Panc1 (cell line): ENCODE measurements around the gene KCNQ1OT1. TPM values are rescaled to one million over a fixed set of nuclear protein-coding genes. Genes with fewer than 3 reads are reported as not detected.

Experiments
- ATAC-seq: fragments of 200-7000 bp; cut with Tn5 transposase; 2 replicates; pipeline ENCODE4 v1.9.1; 2020; ENCODE audit warnings: mild to moderate bottlenecking, moderate library complexity
- BruUV-seq: library from RNA; stranded (reverse); fragments of 400-500 nt; replicated peaks from 2 replicates; lab custom pipeline; 2021; lab: Mats Ljungman, UMichigan
- CTCF ChIA-PET: fragments of 300-600 bp; sonication (Branson Sonifier 250); formaldehyde crosslinking; loops from one replicate; lab custom pipeline; 2022; ENCODE audit warnings: antibody characterized with exemption; lab: Charles Lee
- POLR2A ChIA-PET: fragments of 300-600 bp; sonication (Branson Sonifier 250); formaldehyde crosslinking; loops from one replicate; lab custom pipeline; 2022; ENCODE audit warnings: antibody characterized with exemption; lab: Charles Lee
- DNase-seq: peaks from one replicate; pipeline ENCODE4 v3.0.0-alpha.2; 2010; ENCODE audit warnings: low read depth, low spot score
- H3K27ac ChIP-seq: 2 replicates; pipeline ENCODE4 v1.5.1; 2011; ENCODE audit warnings: mild to moderate bottlenecking, low read length, inconsistent platforms
- H3K27me3 ChIP-seq: fragments of 200-500 bp; sonication (Bioruptor generic); 2 replicates; pipeline ENCODE4 v1.6.0; 2014; ENCODE audit warnings: low read length, inconsistent platforms; ENCODE audit not compliant: control insufficient read depth, insufficient read depth
- H3K36me3 ChIP-seq: fragments of 200-500 bp; sonication (Bioruptor generic); 2 replicates; pipeline ENCODE4 v1.5.1; 2014; ENCODE audit warnings: inconsistent platforms, mild to moderate bottlenecking, low read length, moderate library complexity; ENCODE audit not compliant: control insufficient read depth, insufficient read depth
- H3K4me1 ChIP-seq: 2 replicates; pipeline ENCODE4 v1.5.1; 2011; ENCODE audit warnings: inconsistent platforms, mild to moderate bottlenecking, low read length, moderate library complexity; ENCODE audit not compliant: control insufficient read depth, insufficient read depth
- H3K4me3 ChIP-seq, 2 experiments: 2 replicates each; pipeline ENCODE4 v1.5.1; 2011 to 2012; ENCODE audit warnings: low read depth in 2 of 2, low read length in 2 of 2, mild to moderate bottlenecking in 2 of 2, inconsistent platforms in 1 of 2, moderate library complexity in 1 of 2
- H3K9me3 ChIP-seq: fragments of 200-500 bp; sonication (Bioruptor generic); 2 replicates; pipeline ENCODE4 v1.5.1; 2014; ENCODE audit warnings: low read depth, mild to moderate bottlenecking, inconsistent platforms, low read length, moderate library complexity; ENCODE audit not compliant: control insufficient read depth, insufficient read depth
- POLR2AphosphoS5 ChIP-seq: IDR thresholded peaks from 2 replicates; pipeline ENCODE4 v1.6.1; 2012; ENCODE audit warnings: mild to moderate bottlenecking, low read depth, low read length, moderate library complexity
- SIN3A ChIP-seq: IDR thresholded peaks from 2 replicates; pipeline ENCODE4 v1.6.1; 2012; ENCODE audit warnings: low read depth, mild to moderate bottlenecking, low read length, moderate library complexity, borderline replicate concordance; ENCODE audit not compliant: insufficient read depth
- TCF7L2 ChIP-seq: IDR thresholded peaks from 2 replicates; pipeline ENCODE4 v1.6.1; 2011; ENCODE audit warnings: mild to moderate bottlenecking, low read depth, low read length, inconsistent platforms
- in situ Hi-C: cut with HindIII; loops from 2 replicates; pipeline ENCODE4 v1.10.0; 2016; ENCODE audit warnings: low sequenced_read_pairs, low pct_unique_long_range_greater_than_20kb
- intact Hi-C: fragments of 100-400 bp; cut with micrococcal nuclease; formaldehyde crosslinking; loops from one replicate; pipeline ENCODE4 v1.10.0; 2022; ENCODE audit not compliant: unreplicated experiment
- total RNA-seq: library from RNA; stranded (reverse); gene quantifications from one replicate; pipeline ENCODE4 v1.2.1, GENCODE V29; 2021; ENCODE audit not compliant: unreplicated experiment
- TF ChIP-seq, protein P1 (sequence below), 2 experiments: IDR thresholded peaks; 2 replicates each; pipeline ENCODE4 v1.6.1; 2011 to 2012; ENCODE audit warnings: low read depth in 2 of 2, control low read depth in 1 of 2, low read length in 1 of 2, mild to moderate bottlenecking in 1 of 2, moderate library complexity in 1 of 2; ENCODE audit not compliant: insufficient read depth in 1 of 2
- TF ChIP-seq, protein P2 (sequence below): fragments of 450-650 bp; IDR thresholded peaks from 2 replicates; pipeline ENCODE4 v1.5.1; 2017; ENCODE audit warnings: mild to moderate bottlenecking

Gene KCNQ1OT1
- total RNA-seq, 1 experiment from 2014 or later = 1.3 TPM

DNA sequence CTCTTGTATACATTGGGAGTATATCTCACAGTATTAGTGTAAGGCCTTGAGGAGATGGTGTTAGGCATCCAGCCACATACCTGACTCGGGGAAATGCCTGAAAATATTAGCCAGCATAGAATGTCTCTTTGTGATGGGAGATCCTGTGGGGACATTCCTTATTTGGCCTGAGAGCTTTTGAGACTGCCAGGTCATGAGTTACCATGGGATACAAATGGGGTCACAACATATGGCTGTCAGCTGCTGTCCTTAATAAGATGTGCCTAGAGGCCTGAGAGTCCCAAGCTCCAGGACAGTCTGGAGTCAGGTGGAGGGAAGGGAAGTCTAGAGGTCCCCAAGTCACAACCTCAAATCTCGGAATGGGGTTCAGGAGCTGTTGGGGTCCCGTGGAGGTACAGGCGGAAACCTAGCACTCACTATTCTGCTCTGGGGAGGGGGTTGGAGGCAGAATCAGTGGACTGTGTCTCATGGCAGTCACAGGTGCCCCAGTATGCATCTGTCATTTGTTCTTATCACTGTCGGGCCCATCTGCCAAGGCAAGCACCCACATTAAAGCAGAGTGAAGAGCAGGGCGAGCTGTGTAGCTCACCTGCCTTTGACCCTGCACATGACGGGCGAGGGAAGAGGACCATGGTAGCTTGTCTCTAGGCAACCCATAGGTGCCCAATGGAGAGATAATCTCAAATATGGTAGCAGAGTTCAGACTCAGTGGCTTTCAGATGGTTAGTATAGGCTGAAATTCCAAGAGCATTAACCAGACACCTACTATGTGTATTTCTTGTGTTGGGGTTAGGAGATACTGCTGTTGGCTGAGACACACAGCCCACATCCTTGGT is 29.9 kb downstream of the KCNQ1OT1 start (continued):
- TF ChIP-seq, protein P1, sequence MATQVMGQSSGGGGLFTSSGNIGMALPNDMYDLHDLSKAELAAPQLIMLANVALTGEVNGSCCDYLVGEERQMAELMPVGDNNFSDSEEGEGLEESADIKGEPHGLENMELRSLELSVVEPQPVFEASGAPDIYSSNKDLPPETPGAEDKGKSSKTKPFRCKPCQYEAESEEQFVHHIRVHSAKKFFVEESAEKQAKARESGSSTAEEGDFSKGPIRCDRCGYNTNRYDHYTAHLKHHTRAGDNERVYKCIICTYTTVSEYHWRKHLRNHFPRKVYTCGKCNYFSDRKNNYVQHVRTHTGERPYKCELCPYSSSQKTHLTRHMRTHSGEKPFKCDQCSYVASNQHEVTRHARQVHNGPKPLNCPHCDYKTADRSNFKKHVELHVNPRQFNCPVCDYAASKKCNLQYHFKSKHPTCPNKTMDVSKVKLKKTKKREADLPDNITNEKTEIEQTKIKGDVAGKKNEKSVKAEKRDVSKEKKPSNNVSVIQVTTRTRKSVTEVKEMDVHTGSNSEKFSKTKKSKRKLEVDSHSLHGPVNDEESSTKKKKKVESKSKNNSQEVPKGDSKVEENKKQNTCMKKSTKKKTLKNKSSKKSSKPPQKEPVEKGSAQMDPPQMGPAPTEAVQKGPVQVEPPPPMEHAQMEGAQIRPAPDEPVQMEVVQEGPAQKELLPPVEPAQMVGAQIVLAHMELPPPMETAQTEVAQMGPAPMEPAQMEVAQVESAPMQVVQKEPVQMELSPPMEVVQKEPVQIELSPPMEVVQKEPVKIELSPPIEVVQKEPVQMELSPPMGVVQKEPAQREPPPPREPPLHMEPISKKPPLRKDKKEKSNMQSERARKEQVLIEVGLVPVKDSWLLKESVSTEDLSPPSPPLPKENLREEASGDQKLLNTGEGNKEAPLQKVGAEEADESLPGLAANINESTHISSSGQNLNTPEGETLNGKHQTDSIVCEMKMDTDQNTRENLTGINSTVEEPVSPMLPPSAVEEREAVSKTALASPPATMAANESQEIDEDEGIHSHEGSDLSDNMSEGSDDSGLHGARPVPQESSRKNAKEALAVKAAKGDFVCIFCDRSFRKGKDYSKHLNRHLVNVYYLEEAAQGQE (IDR thresholded peaks at IDR 0.05; ENCODE audit: insufficient read depth in 1 of 2, low read depth in 2 of 2, low read length in 1 of 2) = no peak

DNA sequence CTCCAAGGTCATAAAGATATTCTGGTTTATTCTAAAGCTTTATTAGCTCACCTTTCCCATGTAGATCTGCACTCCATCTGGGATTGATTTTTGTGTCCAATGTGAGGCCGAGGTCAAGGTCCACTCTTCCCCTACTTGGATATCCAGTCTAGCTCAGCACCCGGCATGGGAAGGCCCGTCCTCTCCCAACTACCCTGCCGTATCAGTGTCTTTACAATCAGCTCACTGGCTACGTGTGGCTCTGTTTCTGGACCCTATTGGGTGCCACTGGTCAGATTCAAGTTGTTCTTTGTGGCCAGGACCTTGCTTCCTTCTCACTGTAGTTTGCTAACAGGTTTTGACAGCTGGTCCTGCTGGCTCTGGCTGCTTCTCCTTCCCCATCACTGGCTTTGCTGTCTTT is 30.9 kb downstream of the KCNQ1OT1 start:
- TSS peak; percentile 31 for BruUV-seq
- H3K27me3 ChIP-seq = no peaks in the 10 kb centered on the region
- in situ Hi-C loops = no loop called here
- TF ChIP-seq TCF7L2 (no peak), SIN3A (no peak), POLR2AphosphoS5 (no peak)
- TF ChIP-seq, protein P2, sequence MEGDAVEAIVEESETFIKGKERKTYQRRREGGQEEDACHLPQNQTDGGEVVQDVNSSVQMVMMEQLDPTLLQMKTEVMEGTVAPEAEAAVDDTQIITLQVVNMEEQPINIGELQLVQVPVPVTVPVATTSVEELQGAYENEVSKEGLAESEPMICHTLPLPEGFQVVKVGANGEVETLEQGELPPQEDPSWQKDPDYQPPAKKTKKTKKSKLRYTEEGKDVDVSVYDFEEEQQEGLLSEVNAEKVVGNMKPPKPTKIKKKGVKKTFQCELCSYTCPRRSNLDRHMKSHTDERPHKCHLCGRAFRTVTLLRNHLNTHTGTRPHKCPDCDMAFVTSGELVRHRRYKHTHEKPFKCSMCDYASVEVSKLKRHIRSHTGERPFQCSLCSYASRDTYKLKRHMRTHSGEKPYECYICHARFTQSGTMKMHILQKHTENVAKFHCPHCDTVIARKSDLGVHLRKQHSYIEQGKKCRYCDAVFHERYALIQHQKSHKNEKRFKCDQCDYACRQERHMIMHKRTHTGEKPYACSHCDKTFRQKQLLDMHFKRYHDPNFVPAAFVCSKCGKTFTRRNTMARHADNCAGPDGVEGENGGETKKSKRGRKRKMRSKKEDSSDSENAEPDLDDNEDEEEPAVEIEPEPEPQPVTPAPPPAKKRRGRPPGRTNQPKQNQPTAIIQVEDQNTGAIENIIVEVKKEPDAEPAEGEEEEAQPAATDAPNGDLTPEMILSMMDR = no peak
- TF ChIP-seq, protein P1 (IDR thresholded peaks at IDR 0.05; ENCODE audit: insufficient read depth in 1 of 2, low read depth in 2 of 2, low read length in 1 of 2) = no peak
- no peak for DNase-seq
- H3K9me3 ChIP-seq = no peaks in the 10 kb centered on the region
- no peak for ATAC-seq
- intact Hi-C loops = no loop called here
- no peak overlapping the region for H3K27ac ChIP-seq
- H3K36me3 ChIP-seq = no peaks in the 10 kb centered on the region
- no peaks in the 10 kb centered on the region for H3K4me1 ChIP-seq
- CTCF ChIA-PET = no interaction called here
- no peak overlapping the region for H3K4me3 ChIP-seq
- POLR2A ChIA-PET = no interaction called here
